Hypothalamus (tissue), 51 donors: ENCODE results near the gene RBL1.

ENCODE experiments used
- DNase-seq, 51 donors: peaks; one replicate each; lab custom pipeline; 2025; lab: John Stamatoyannopoulos, UW

RBL1 gene

GRCh38 chr20:36951979-36952738 lies 143.6 kb downstream of the RBL1 start:
- no peak for DNase-seq

GRCh38 chr20:36951198-36951978 lies 144.4 kb downstream of the RBL1 start, which contains the start of gene SAMHD1:
TSS of gene SAMHD1 (minus strand) at chr20:36951708. CDS start at chr20:36951643, 65 bp downstream.
- peak; percentile 47 to 98 (median 94) for DNase-seq

DNA sequence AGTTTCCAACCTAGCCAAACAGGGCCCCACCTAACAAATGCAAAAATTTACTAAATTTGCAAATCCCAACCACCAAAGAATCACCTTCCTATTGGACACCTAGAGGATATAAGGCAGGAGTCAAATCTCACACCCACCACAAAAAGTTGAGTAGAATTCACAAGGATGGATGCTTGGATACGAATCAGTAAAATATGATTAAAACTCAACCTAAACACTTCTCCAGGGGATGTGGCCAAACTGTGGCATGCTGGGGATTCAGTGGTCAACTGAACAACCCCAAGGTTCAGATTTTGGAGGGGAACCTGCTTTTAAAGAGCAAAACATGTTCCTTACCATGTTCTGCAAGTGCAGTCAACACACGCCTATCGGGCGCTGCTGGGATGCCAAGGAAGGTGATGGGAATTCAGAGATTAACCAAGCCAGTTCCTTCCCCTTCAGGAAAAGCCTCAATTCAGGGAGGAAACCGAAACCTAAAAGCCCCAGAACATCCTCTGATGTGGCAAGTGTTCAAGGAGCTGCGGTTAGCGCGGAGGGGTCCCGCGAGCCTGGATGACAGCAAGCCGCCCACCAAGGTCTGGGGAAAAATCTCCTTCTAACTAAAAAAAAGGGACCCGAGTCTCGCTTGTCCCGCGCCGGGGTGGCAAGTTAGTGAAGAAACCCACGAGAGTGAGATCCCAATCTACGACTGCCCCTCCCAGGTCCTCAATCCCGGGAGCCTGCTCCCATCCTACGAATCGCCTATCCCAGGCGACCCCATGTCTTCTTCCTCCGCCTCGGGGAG lies 145.2 kb downstream of the RBL1 start:
- peak in 9 of 51 donors; percentile 30 to 49 (median 37) for DNase-seq
